GM20431 (cell line): ENCODE results near the gene C2CD2.

Experiments
- in situ Hi-C: fragments of 300-500 bp; cut with MseI, MboI; formaldehyde crosslinking; loops from one replicate; pipeline ENCODE4 v1.15.0; 2020; ENCODE audit warnings: low sequenced_read_pairs; ENCODE audit not compliant: unreplicated experiment

The C2CD2 gene

GRCh38 chr21:41917531-41917930 lies 36.3 kb downstream of the C2CD2 start:
- in situ Hi-C loops = no loop called here

DNA sequence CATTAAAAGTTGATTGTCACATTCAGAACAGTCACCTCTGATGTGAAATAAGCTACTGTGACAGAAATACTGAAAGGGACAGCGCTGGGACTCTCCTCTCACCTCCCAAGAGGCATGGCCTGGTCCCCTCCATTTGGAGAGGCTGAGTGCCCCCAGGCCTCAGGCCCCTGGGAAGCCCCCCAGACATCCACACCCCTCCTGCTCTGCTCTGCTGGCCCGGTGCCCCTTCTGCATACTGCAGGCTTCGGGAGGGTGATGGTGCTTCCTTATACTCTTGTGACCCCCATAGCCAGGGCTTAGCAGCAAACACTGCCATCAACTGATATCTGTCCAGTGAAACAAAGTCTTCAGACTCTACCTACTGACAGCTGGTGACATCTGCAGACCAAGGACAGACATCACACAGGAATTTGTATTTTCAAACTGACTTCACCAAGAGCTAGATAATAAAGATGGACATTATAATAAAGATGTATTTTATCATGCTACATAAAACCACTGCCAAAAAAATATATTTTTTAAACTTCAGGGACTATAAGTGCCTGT lies 36.9 kb downstream of the C2CD2 start:
- in situ Hi-C loops = no loop called here

DNA sequence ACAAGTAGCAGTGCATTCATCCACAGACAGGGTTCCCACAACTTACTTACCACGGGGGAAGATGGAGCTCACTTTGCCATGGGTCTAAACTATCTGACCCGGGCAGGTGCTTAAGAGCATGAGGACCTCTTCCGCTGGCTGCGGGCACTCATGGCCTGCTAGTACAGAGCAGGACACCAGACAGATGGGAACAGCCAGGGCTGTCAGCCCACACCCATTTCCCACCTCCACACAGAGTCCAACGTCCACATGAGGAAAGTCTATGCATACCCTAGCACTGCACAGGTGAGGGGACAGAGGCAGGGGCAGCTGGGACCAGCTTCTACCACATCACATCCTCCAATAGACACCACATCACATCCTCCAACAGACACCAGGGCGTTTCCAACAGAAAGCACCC lies 38.9 kb downstream of the C2CD2 start:
- in situ Hi-C loops = no loop called here

DNA sequence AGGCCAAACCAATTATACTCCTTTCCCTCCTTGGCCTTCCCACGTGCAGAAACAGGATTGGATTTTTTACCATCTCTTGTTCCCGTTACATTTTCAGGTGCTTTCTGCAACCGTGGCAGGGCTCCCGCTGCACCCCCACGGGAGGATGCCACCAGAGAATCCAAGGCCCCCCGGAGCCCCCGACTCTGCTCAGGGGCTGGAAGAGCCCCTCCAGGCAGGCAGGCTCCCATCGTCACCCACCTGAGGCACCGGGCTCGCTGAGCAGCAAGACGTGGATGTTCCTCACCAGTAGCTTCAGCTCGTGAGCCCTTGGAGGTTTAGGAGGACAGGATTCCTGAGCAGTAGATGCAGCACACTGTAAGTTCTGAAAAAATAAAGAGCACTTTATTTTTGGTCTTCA lies 39.5 kb downstream of the C2CD2 start:
- in situ Hi-C loops = no loop called here

DNA sequence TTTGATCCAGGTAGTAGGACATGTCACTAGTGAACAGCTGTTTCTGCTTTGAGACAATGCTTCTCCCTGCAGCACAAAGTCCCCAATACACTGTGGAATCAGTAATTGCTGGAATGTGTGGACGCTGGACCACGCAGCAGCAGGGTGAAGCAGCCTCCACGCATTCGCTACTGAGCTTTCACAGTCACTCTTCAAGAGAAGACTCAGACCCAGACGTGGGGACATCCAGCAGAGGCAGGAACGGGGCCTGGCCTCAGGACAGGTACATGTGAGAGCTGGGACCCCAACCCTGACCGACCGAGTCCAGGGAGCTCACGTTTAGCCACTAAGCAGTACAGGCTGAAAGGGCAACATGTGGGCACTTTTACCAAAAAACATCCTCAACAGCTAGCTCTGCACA lies 40.6 kb downstream of the C2CD2 start:
- in situ Hi-C loops = no loop called here

GRCh38 chr21:41908829-41909228 lies 45.0 kb downstream of the C2CD2 start:
- in situ Hi-C loops = no loop called here

DNA sequence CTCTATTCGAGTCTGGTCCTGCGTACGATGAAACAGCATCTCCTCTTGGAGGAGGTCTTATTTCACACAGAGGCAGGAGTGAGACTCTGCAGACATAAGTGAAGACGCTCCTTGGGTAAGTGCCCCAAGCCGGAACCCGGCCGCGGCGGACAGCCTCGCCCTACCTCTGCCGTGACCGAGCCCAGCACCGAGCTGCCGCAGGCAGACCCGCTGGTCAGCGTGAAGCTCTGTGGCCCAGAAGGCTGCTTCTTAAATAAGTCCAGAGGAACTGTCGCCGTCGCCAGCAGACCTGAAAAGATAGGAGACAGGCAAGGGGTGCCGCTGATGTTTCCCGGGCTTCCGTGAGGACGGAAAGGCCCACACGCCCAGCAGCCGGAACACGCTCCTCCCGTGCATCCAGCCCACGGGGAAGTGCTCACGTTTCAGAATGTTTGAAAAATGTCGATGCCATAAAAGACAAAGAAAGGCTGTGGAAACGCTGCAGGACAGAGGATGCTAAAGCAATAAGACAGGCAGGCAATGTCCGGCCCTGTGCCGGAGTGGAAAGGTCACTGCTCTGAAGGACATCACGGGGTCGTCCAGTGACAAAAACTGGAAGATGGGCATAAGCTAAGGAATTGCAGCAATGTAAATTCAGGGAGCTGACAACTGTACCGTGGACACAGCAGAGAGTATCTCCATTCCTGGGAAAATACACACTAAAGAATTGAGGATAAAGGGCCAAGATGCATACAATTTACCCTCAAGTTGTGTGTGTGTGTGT lies 46.1 kb downstream of the C2CD2 start:
- in situ Hi-C loops = no loop called here

- in situ Hi-C loops = no loop called here
These were observed 47.0 kb downstream of the C2CD2 start for GRCh38 chr21:41906770-41907169.

DNA sequence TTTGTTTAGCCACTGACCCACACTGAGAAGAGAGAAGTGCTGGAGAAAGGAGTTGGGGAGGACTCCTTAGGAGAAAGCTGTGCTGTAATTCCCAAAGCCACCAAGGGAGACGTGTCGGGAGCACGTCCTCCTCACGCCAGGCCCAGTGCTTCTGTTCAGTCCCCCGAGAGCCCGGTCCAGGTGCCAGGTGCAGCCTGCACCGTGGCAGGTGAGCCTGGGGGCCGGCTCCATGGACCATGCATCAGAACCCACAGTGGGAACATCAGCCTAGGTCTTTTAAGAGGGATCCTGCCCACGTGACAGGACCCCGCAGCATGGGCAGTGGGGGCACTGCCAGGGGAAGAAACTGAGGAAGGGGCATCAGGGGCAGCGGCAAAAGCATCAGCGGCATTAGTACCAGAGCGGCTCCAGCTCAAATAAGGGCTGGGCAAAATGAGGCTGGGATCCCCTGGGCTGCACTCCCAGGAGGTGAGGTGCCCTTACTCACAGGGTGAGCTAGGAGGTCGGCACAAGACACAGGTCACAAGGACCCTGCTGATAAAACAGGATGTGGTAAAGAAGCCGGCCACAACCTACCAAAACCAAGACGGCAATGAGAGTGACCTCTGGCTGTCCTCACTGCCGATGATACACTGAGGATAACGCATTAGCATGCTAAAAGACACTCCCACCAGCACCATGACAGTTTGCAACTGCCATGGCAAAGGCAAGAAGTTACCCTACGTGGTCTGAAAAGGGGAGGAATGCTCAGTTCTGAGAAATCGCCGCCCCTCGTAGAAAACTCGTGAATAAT lies 50.1 kb downstream of the C2CD2 start:
- in situ Hi-C loops = no loop called here

DNA sequence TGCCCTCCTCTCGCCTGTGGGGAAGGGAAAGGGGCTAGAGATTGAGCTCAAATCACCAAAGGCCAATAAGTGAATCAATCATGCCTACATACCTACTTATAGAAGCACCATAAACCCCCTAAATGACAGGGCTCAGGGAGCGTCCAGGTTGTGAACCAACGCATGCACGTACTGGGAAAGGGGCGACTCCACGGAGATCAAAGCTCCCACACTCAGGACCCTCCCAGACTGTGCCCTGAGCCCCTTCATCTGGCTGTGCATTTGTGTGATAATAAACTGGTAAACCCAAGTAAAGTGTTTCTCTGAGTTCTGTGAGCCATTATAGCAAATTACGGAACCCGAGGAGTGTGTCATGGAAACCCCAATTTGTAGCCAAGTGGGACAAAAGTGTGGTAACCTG lies 50.9 kb downstream of the C2CD2 start:
- in situ Hi-C loops = no loop called here

DNA sequence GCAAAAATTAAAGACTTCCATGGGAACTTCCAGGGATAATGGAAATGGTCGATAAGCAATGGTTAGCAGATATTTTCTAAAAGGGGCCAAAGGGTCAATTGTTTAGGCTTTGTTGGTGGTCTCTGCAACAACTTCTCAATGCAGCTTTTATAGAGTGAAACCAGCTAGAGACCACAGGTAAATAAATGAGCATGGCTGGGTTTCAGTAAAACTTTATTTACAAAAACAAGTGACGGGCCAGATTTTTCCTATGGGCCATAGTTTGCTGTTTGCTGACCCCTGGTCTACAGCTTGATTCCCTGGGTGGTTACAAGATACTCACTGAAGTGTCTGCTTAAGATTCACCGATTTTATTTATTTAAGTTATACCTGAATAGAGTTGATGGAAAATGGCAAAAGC lies 52.0 kb downstream of the C2CD2 start:
- in situ Hi-C loops = no loop called here

- in situ Hi-C loops = no loop called here
These were observed 52.7 kb downstream of the C2CD2 start for GRCh38 chr21:41901099-41901498.

GRCh38 chr21:41900401-41900800 lies 53.4 kb downstream of the C2CD2 start:
- in situ Hi-C loops = no loop called here

GRCh38 chr21:41899426-41900202 lies 54.2 kb downstream of the C2CD2 start:
- in situ Hi-C loops = no loop called here

DNA sequence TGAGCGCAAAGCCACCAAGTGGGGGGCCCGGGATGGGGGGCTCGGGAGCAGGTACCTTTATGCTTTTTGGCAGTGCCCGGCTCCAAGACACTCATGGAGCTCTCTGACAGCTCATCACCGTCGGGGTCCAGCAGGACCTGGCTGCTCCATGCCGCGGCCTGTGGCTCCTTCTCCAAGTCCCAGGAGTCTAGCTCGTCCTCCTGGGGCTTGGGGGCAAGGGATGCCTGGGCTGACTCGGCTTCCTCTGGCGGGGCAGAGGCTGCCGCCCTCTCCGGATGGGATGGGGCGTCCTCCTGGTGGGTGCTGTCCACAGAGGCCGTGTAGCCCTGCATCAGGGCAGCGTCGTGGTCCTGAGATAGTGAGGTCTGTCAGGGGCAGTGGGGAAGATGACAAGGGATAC lies 54.8 kb downstream of the C2CD2 start:
- in situ Hi-C loops = no loop called here

DNA sequence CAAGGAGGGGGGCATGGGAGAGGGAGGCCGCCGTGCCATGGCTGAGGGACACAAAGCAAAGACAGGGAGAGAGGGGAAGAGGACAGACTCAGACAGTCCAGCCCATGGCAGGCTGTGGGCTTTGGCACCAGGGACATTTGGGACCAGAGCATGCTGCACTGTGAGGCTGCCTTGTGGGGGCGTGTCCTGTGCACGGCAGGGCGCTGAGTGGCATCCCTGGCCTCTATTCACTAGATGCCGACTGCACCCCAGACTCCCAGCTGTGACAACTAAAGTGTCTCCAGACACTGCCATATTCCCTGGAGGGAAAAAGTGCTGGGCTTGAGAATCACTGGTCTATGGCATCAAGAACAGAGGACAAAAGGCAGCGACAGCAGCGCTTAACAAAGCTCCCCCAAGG lies 56.1 kb downstream of the C2CD2 start:
- in situ Hi-C loops = no loop called here

DNA sequence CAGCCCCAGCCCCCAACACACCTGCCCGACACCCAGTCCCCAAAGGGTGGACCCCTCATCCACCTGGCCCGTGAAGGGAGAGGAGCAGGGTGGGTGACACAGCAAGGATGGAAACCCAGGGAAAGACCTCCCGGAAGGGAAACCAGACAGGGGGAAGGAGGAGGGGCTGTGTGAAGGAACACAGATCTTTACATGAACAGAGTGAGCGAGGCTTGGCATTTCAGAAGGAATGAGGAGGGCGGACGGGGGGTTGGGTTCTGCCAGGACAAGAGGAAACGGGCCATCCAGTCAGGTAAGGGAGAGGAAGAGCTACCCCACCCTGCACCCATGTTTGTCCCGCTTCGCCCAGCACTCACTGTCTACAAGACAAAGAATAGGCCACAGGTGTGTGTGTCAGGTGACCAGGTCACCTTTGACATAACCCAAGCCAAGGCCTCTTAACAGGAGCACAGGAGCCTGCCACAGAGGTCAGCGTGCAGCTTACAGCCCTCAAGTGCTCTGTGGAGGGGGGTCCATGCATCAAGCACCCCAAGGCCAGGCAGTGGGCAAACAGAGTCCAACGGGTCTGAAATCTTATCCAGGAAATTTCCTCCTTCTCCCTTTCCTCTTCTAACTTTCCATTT lies 56.7 kb downstream of the C2CD2 start:
- in situ Hi-C loops = no loop called here

- in situ Hi-C loops = no loop called here
These were observed 58.0 kb downstream of the C2CD2 start for GRCh38 chr21:41895643-41896493.

DNA sequence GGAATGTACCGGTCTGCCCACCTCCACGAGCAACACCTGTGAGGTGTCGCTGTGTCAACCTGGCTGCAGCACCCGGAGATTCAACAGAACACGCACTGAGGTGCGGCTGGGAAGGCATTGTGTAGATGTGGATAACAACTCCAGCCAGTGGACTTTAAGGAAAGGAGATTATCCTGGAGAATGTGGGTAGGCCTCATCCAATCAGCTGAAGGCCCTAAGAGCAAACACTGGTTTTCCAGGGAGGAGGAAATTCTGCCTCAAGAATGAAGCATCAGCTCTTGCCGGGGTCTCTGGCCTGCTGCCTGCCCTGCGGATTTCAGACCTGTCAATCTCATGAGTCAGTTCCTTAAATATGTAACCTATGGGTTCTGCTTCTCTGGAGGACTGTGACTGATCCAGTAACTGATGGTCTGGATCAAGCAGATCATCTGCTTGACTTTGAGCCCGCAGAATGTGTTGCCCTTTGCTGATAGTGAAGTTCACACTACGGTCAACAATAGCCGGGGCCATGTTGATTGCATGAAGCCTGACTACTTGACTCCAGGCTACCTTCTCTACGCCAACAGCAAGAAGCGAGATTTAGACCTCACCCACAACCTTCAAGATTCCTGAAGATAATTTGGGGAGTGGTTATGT lies 58.8 kb downstream of the C2CD2 start:
- in situ Hi-C loops = no loop called here
